BJ (cell line): ENCODE results near the gene GPS2. TPM values are rescaled to one million over a fixed set of nuclear protein-coding genes. Genes with fewer than 3 reads are reported as not detected.
A peak's percentile ranks its signal among the peaks of the same experiment; 100 is the strongest.

Experiments
- CTCF ChIA-PET: fragments of 350-600 bp; formaldehyde crosslinking; extraction: SDS; loops from one replicate; lab custom pipeline; 2021; ENCODE audit warnings: antibody characterized with exemption, inconsistent platforms; lab: Yijun Ruan, JAX
- POLR2A ChIA-PET: fragments of 300-600 bp; sonication (Branson Sonifier 250); formaldehyde crosslinking; extraction: SDS; loops from one replicate; lab custom pipeline; 2021; ENCODE audit warnings: antibody characterized with exemption; lab: Charles Lee
- DNase-seq: peaks from one replicate; pipeline ENCODE4 v3.0.0-alpha.2; 2011; ENCODE audit warnings: low read depth
- H3K27me3 ChIP-seq: 2 replicates; pipeline ENCODE4 v1.6.0; 2011; ENCODE audit warnings: low read length; ENCODE audit not compliant: control insufficient read depth, insufficient read depth
- H3K36me3 ChIP-seq: 2 replicates; pipeline ENCODE4 v1.5.1; 2011; ENCODE audit warnings: low read length; ENCODE audit not compliant: control insufficient read depth, insufficient read depth
- H3K4me3 ChIP-seq: 2 replicates; pipeline ENCODE4 v1.5.1; 2011; ENCODE audit warnings: low read depth, mild to moderate bottlenecking, control low read depth, low read length
- polyA plus RNA-seq: library from polyadenylated mRNA; depleted of rRNA; stranded (reverse); fragments of >200 nt; gene quantifications from 2 replicates; pipeline ENCODE4 v1.2.3, GENCODE V29; 2011
- TF ChIP-seq, protein P1 (sequence below): IDR thresholded peaks from 2 replicates; pipeline ENCODE4 v1.5.1; 2011; ENCODE audit warnings: low read depth, mild to moderate bottlenecking, control low read depth, inconsistent platforms, low read length, moderate library complexity; ENCODE audit not compliant: insufficient read depth

GPS2 gene
- polyA plus RNA-seq, 1 experiment = 37.4 TPM

DNA sequence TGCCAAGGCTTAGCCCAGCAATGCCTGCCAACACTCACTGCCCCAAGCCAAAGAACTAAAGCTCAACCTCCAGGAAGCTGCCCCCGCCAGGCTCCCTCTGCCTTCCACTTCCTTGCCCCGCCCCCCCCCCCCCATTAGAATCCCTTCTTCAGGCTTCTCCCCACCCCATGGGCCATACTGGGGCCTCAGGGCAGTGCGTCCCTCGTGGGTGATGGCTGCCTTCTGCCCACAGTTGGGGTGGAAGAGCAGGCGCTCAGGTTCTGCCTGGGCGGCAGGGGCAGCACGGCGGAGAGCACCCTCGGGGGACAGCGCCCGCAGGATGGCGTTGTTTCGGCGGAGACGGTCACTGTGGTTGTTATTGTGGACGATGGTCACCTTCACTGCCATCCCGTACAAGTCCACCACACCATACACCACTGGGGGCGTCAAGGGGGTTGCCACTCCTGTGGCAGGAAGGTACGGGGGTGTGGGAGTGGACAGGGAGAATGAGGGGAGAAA lies 9.9 kb upstream of the GPS2 start:
- no peak for DNase-seq
- Histone ChIP-seq H3K27me3 (no peaks in the 10 kb centered on the region), H3K4me3 (no peak overlapping the region), H3K36me3 (peaks cover 47% of the 10 kb centered on the region)
- TF ChIP-seq, protein P1, sequence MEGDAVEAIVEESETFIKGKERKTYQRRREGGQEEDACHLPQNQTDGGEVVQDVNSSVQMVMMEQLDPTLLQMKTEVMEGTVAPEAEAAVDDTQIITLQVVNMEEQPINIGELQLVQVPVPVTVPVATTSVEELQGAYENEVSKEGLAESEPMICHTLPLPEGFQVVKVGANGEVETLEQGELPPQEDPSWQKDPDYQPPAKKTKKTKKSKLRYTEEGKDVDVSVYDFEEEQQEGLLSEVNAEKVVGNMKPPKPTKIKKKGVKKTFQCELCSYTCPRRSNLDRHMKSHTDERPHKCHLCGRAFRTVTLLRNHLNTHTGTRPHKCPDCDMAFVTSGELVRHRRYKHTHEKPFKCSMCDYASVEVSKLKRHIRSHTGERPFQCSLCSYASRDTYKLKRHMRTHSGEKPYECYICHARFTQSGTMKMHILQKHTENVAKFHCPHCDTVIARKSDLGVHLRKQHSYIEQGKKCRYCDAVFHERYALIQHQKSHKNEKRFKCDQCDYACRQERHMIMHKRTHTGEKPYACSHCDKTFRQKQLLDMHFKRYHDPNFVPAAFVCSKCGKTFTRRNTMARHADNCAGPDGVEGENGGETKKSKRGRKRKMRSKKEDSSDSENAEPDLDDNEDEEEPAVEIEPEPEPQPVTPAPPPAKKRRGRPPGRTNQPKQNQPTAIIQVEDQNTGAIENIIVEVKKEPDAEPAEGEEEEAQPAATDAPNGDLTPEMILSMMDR = no peak
- CTCF ChIA-PET = interaction anchor here (0.7 to 5.0 kb wide), 5 partner anchors 11 to 236 kb away, joined by 3 to 22 read pairs (median 11); partner anchors contain the start of genes ACAP1 and SENP3
- POLR2A ChIA-PET = no interaction called here

DNA sequence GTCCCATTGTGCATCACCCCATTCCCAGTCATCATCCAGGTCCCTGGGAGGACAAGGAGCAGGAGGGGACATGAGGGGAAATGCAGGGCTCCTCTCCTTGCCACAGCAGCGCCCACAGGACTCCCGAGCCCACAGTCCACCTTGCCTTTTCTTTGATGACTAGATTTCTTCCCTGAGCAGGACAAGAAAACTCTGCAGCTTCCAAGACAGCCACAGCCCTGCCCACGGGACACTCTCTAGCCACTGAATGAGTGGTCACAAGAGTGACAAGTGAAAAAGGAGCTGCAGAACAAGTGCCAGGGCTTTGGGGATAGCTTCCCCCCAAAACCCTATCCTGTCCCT lies 9.2 kb upstream of the GPS2 start:
- Histone ChIP-seq H3K27me3 (no peaks in the 10 kb centered on the region), H3K4me3 (no peak overlapping the region), H3K36me3 (peaks cover 47% of the 10 kb centered on the region)
- TF ChIP-seq, protein P1 = no peak
- ChIA-PET POLR2A (no interaction called here), CTCF (interaction anchor here (0.7 to 5.0 kb wide), 5 partner anchors 11 to 236 kb away, joined by 3 to 22 read pairs (median 11); partner anchors contain the start of genes ACAP1 and SENP3)
- no peak for DNase-seq

DNA sequence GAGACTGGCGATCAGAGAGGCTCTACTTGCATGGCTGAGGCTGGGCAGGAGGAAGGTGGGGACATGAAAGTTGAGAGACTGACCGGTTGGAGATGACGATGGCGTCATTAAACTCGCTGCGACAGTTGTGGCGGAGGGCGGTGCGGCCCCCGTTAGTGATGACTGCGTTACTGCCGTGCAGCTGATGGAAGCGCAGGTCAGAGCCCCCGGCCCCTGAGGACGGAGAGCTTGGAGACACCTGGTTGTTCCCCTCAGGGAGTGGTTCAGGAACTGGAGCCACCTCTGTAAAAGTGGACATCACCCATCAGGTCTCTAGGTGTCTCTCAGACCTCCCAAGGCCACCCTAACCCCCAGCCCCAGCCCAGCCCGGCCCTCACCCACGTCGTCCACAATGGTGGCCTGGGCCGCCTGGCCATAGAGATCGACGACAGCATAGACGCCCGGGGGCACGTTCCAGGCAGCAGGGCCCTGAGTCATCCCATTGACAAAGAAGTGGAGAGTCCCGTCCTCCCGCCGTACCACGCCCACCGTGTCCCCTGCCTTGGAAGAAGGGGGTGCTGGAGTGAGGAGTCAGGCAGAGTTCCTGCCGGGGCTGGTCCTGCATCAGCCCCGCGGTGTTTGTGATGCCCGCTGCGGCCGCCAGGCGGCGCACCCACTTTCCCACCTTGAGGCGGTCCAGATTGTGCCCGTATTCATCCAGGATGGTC lies 8.7 kb upstream of the GPS2 start:
- no peak for DNase-seq
- CTCF ChIA-PET = interaction anchor here (0.6 to 5.0 kb wide), 7 partner anchors 11 to 237 kb away, joined by 3 to 22 read pairs (median 8); partner anchors contain the start of genes ACAP1 and SENP3
- H3K36me3 ChIP-seq = peaks cover 48% of the 10 kb centered on the region
- TF ChIP-seq, protein P1 = peak; percentile 92
- POLR2A ChIA-PET = no interaction called here
- H3K4me3 ChIP-seq = no peak overlapping the region
- no peaks in the 10 kb centered on the region for H3K27me3 ChIP-seq

GRCh38 chr17:7322520-7323194 lies 7.5 kb upstream of the GPS2 start:
- ChIA-PET CTCF (interaction anchor here (1.3 to 5.0 kb wide), 2 partner anchors 9 to 238 kb away, joined by 6 to 22 read pairs; no protein-coding TSS in a partner anchor), POLR2A (no interaction called here)
- no peaks in the 10 kb centered on the region for H3K27me3 ChIP-seq
- H3K4me3 ChIP-seq = no peak overlapping the region
- DNase-seq = no peak
- TF ChIP-seq, protein P1 = no peak
- peaks cover 57% of the 10 kb centered on the region for H3K36me3 ChIP-seq

DNA sequence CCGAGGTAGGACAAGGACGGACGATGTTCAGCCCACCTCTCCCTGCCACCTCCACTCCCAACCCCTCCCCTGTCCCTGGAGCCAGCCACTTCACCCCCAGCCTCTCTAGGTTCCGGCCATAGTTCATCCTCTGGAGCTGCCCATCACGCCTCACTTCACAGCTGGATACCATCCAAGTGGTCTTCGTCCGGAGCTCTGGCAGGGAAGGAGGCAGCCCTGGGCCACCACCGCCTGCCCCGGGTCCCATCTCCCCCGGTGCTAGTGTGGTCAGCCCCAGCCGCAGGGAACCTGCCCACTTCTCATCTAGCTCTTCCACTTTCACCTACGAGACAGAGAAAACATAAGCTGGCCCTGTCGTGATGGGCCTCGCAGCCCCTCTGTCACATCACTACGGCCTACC lies 6.3 kb upstream of the GPS2 start:
- Histone ChIP-seq H3K4me3 (no peak overlapping the region), H3K36me3 (peaks cover 58% of the 10 kb centered on the region), H3K27me3 (no peaks in the 10 kb centered on the region)
- POLR2A ChIA-PET = interaction anchor here (0.6 kb wide), 1 partner anchor 77 kb away, joined by 3 read pairs; no protein-coding TSS in a partner anchor
- TF ChIP-seq, protein P1 = no peak
- no peak for DNase-seq
- CTCF ChIA-PET = interaction anchor here (1.3 kb wide), 1 partner anchor 239 kb away, joined by 6 read pairs; no protein-coding TSS in a partner anchor
